Measurements from ENCODE around the gene RAPSN. TPM values are rescaled to one million over a fixed set of nuclear protein-coding genes. Genes with fewer than 3 reads are reported as not detected.

The RAPSN gene
- total RNA-seq, 2 experiments from 2014 or later = 0.30 to 0.65 TPM

DNA sequence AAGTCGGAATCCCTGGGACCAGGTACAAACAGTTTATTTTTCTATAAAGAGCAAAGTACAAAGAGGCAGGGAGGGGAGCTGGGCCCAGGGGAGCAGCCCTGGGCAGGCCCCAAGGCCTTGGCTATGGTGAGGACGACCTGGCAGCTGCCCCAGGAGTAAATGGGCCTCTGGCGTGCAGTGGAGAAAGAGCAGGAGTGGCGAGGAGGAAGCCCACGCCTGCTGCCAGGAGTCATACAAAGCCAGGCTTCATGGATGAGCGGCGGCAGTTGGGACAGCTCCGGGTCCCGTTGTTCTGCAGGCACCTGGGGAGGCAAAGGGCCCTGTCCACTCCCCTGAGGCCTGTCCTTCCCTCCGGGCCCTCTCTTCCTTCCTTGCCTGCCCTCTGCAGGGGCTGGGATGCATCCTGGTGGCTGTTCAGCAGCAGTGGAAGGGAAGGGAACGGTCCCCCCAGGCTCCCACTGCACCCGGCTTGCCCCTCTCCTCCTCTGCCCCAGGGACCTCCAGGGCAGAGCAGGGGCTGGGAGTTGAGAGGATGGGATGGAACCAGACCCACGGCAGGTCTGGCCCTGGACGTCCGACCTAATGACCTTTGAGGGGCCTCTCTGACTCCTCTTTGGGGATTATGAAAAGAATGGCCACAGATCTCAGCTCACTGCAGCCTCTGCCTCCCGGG lies 11.1 kb downstream of the RAPSN start:
- Mint-ChIP-seq H3K9me3 (no peaks in the 10 kb centered on the region), H3K27me3 (no peaks in the 10 kb centered on the region), H3K36me3 (ENCODE audit: low read depth) (no peaks in the 10 kb centered on the region), H3K4me1 (no peaks in the 10 kb centered on the region), H3K4me3 (no peak overlapping the region), H3K27ac (no peak overlapping the region)
- DNase-seq = no peak
- ChIA-PET CTCF (no interaction called here), POLR2A (no interaction called here)

DNA sequence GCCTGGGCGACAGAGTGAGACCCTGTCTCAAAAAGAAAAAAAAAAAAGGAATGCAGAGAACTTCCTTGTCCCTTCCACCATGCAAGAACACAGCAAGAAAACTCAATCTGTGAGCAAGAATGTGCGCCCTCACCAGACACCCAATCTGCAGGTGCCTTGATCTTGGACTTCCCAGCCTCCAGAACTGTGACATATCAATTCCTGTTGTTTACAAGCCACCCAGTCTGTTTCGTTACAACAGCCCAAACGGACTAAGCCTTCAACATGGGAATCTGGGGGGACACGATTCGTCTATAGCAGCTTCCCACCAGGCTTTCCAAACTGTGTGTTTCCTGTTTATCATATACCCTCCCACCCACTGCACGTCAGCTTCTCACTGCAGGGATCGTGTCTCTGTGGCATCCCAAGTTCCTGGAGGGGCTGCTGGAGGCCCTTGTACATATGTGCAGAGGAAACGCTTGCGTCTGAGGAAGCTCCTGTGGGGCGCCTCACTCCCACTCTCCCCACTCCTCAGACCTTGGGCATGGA lies 11.7 kb downstream of the RAPSN start:
- no peaks in the 10 kb centered on the region for H3K4me1 Mint-ChIP-seq
- no peak overlapping the region for H3K27ac Mint-ChIP-seq
- no peaks in the 10 kb centered on the region for H3K9me3 Mint-ChIP-seq
- POLR2A ChIA-PET = no interaction called here
- H3K4me3 Mint-ChIP-seq = no peak overlapping the region
- DNase-seq = no peak
- no peaks in the 10 kb centered on the region for H3K36me3 Mint-ChIP-seq (ENCODE audit: low read depth)
- CTCF ChIA-PET = interaction anchor here (0.8 kb wide), 1 partner anchor 684 kb away, joined by 3 read pairs; no protein-coding TSS in a partner anchor
- no peaks in the 10 kb centered on the region for H3K27me3 Mint-ChIP-seq

DNA sequence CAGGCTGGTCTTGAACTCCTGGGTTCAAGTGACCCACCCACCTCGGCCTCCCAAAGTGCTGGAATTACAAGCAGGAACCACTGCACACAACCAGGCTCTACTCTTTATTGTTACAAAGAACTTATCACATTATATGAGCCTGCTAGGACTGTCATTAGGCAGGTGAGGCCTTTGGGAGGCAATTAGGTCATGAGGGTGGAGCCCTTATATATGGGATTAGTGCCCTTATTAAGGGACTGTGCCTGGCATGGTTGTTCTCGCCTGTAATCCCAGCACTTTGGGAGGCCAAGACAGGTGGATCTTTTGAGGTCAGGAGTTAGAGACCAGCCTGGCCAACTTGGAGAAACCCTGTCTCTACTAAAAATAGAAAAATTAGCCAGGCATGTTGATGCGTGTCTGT lies 12.2 kb downstream of the RAPSN start:
- Mint-ChIP-seq H3K27me3 (no peaks in the 10 kb centered on the region), H3K36me3 (ENCODE audit: low read depth) (no peaks in the 10 kb centered on the region), H3K9me3 (no peaks in the 10 kb centered on the region), H3K4me1 (no peaks in the 10 kb centered on the region), H3K27ac (no peak overlapping the region), H3K4me3 (no peak overlapping the region)
- no peak for DNase-seq
- ChIA-PET POLR2A (no interaction called here), CTCF (interaction anchor here (0.8 kb wide), 1 partner anchor 684 kb away, joined by 3 read pairs; no protein-coding TSS in a partner anchor)

DNA sequence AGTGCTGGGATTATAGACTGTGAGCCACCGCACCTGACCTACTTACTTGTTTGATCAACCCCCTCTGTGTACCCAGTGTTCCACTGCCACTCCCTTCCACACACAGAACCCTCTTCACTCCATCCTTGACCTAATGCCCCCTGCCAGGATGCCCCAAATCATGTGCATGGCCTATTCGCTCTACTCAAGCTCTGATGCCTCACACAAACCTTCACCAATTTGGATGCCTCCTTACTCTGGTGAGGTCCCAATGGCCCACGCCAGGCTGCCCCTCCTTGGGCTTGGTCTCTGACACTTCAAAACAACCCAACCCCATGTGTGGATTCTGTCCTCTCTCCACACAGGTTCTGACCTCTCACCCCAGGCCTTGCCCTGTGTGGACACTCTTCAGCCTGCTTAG lies 13.2 kb downstream of the RAPSN start:
- no peaks in the 10 kb centered on the region for H3K36me3 Mint-ChIP-seq (ENCODE audit: low read depth)
- POLR2A ChIA-PET = no interaction called here
- no peak overlapping the region for H3K4me3 Mint-ChIP-seq
- CTCF ChIA-PET = no interaction called here
- H3K4me1 Mint-ChIP-seq = no peaks in the 10 kb centered on the region
- no peaks in the 10 kb centered on the region for H3K27me3 Mint-ChIP-seq
- H3K27ac Mint-ChIP-seq = no peak overlapping the region
- no peaks in the 10 kb centered on the region for H3K9me3 Mint-ChIP-seq
- no peak for DNase-seq

DNA sequence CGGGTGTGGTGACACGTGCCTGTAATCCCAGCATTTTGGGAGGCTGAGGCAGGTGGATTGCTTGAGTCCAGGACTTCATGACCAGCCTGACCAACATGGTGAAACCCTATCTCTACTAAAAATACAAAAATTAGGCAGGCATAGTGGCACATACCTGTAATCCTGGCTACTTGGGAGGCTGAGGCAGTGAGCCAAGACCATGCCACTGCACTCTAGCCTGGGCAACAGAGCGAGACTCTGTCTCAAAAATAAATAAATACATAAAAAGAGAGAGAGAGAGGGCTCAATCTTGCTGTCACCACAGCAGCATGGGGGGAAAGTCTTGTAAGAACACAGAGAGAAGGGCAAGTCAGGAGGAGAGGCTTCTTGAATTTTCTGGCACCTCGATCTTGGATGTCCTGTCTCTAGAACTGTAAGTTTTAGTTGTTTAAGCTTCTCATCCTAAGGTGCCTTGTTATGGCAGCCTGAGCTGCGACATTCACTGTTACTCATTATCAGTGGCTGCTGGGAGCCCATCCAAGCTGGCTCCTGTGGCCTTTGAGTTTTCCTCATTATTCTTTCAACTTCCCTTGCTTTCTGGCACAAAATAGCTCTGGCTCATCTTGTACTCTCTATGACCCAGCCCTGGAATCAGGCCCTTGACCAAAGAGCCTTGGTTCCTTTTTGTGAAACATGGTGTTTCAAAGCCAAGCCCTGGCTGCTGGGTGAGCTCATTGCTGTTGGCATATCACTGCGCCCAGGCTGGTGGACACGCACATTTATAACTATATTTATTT lies 14.7 kb downstream of the RAPSN start:
- no peaks in the 10 kb centered on the region for H3K36me3 Mint-ChIP-seq (ENCODE audit: low read depth)
- POLR2A ChIA-PET = interaction anchor here (0.6 kb wide), 1 partner anchor 123 kb away, joined by 3 read pairs; no protein-coding TSS in a partner anchor

DNA sequence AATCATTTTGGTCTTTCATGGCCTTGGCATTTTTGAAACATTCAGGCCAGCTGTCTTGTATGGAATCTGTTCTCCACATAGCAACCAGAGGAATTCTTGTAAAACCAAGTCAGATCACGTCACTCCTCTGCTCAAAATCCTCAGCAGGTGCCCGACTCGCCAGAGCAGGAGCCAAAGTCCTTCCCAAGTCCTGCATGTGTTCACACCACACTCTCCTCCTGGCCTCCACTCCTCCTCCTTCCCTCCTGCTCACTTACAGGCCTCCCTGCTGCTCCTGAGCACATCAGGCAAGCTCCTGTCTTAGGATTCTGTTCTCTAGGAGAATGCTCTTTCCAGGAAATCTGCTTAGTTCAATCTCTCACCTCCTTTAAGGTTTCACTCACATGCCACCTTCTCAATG lies 15.8 kb downstream of the RAPSN start:
- Mint-ChIP-seq H3K36me3 (ENCODE audit: low read depth) (no peaks in the 10 kb centered on the region), H3K4me1 (no peaks in the 10 kb centered on the region), H3K9me3 (no peaks in the 10 kb centered on the region), H3K27me3 (no peaks in the 10 kb centered on the region), H3K4me3 (no peak overlapping the region), H3K27ac (no peak overlapping the region)
- ChIA-PET POLR2A (no interaction called here), CTCF (no interaction called here)
- DNase-seq = no peak

More for the DNA sequence above, 14.7 kb downstream of the RAPSN start:
- DNase-seq = no peak
- Mint-ChIP-seq H3K4me3 (no peak overlapping the region), H3K9me3 (no peaks in the 10 kb centered on the region), H3K4me1 (no peaks in the 10 kb centered on the region), H3K27ac (no peak overlapping the region), H3K27me3 (no peaks in the 10 kb centered on the region)
- CTCF ChIA-PET = no interaction called here

DNA sequence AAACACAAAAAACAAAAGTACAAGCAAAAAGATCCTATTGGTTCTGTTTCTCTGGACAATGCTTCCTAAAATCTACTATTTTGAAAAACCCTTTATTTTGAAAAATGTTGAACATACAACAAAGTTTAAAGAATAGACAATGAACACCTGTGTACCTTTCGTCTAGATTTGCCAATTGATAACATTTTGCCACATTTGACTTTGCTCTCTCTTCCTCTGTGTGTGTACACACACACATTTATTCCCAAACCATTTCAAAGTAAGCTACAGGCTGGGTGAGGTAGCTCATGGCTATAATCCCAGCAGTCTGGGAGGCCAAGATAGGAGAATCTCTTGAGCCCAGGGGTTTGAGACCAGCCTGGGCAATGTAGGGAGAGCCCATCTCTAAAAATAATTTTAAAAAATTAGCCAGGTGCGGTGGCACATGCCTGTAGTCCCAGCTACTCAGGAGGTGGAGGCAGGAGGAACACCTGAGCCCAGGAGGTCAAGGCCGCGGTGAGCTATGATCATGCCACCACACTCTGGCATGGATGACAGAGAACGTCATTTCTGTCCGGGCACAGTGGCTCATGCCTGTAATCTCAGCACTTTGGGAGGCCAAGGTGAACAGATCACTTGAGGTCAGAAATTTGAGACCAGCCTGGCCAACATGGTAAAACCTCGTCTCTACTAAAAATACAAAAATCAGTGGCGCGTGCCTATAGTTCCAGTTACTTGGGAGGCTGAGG lies 17.4 kb downstream of the RAPSN start:
- Mint-ChIP-seq H3K27me3 (no peaks in the 10 kb centered on the region), H3K9me3 (no peaks in the 10 kb centered on the region), H3K4me3 (no peak overlapping the region), H3K4me1 (peaks cover 4% of the 10 kb centered on the region), H3K36me3 (ENCODE audit: low read depth) (no peaks in the 10 kb centered on the region), H3K27ac (no peak overlapping the region)
- no peak for DNase-seq
- ChIA-PET CTCF (interaction anchor here (0.9 kb wide), 1 partner anchor 58 kb away, joined by 4 read pairs; no protein-coding TSS in a partner anchor), POLR2A (no interaction called here)

DNA sequence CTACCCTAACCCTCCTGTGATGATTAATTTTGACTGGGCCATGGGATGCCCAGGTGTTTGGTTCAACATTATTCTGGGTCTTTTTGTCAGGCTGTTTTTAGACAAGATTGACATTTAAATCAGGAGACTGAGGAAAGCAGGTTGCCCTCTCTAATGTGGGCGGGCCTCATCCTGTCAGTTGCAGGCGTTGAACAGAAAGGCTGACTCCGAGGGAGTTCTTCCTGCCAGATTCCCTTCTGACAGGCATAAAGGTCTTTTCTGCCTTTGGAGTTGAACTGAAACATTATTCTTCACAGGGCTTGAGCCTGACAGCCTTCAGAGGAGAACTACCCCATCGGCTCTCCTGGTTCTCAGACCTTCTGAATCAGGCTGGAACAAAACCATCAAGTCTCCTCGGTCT lies 18.4 kb downstream of the RAPSN start:
- POLR2A ChIA-PET = no interaction called here

DNA sequence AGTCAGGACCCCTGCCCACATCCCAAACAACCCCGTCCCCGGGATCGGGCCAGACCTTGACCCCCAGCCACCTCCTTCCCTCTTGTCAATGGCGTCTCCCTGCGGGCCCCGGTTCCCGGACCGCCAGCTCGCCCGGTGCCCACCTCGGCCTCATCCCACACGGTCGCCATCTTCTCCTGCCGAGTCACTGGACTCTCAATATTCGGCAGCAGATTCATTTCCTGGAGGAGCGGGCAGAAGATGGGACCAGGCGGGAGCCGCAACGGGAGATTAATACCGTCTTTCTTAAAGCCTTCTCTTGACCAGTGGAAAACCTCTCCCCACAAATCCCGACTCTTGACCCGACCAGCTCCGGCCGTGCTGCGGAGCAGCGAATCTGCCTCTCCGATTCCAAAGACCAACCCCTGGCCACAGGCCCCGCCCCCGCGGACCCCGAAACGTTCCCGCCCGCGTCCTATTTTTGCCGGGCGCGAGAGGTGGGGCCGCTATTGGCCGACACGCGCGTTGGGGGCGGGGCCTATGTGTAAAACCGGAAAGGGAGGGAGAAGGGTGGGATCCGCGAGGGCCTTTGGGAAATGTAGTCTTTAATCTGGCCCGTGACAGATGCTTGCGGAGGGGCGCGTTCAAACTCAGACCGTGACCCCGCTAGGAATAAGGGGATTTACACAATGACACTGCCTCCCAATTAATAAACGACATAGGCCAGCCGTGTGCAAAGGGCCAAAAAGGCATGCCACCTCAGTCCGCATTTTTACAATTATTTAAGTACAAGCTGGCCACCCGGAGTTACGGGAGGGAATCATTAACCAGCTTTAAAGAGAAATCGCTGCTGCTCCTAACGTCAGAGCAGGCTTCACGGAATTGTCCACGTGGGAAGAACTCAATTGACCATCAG lies 22.6 kb downstream of the RAPSN start, which contains the start of gene PSMC3:
Gene PSMC3 (minus strand): TSS at position 378 of the 895 bp plus-strand sequence. CDS start 160 bp downstream, at position 218.
- ChIA-PET CTCF (interaction anchor here (0.8 to 6.0 kb wide), 7 partner anchors 15 to 191 kb away, joined by 3 to 59 read pairs (median 4); partner anchors contain the start of gene SLC39A13), POLR2A (interaction anchor here (0.8 to 4.9 kb wide), 16 partner anchors 10 to 726 kb away, joined by 3 to 48 read pairs (median 4); partner anchors contain the start of genes ARFGAP2, ARHGAP1, KBTBD4 and MADD)
- H3K36me3 Mint-ChIP-seq (ENCODE audit: low read depth) = peaks cover 35% of the 10 kb centered on the region
- H3K4me3 Mint-ChIP-seq = peak within 1 kb of the TSS; percentile 97
- peak; percentile 99 for DNase-seq
- peak within 1 kb of the TSS; percentile 98 for H3K27ac Mint-ChIP-seq
- no peaks in the 10 kb centered on the region for H3K27me3 Mint-ChIP-seq
- H3K9me3 Mint-ChIP-seq = no peaks in the 10 kb centered on the region
- H3K4me1 Mint-ChIP-seq = peaks cover 29% of the 10 kb centered on the region

More for the DNA sequence above, 18.4 kb downstream of the RAPSN start:
- H3K4me3 Mint-ChIP-seq = no peak overlapping the region
- H3K4me1 Mint-ChIP-seq = peaks cover 11% of the 10 kb centered on the region
- no peaks in the 10 kb centered on the region for H3K27me3 Mint-ChIP-seq
- H3K9me3 Mint-ChIP-seq = no peaks in the 10 kb centered on the region
- H3K36me3 Mint-ChIP-seq (ENCODE audit: low read depth) = peaks cover 5% of the 10 kb centered on the region
- DNase-seq = no peak
- H3K27ac Mint-ChIP-seq = no peak overlapping the region
- CTCF ChIA-PET = no interaction called here

DNA sequence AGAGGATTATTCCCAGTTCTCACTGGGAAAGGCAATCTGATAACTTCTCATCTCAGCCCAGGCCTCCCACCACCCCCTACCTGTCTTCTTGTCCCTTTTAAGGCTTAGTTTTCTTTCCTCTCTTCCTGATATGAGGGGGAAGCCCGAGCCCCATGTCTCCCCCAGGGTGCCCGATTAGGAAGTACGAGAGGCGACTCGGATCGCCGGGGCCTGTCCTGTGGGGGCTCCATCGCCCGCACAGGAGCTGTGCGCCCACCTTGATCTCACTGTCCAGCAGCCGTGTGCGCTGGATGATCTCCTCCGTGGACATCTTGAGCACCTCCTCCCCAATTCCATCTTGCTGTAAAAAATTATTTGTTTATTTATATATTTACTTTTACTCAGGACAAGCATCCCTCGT lies 23.3 kb downstream of the RAPSN start:
- H3K9me3 Mint-ChIP-seq = no peaks in the 10 kb centered on the region
- H3K27me3 Mint-ChIP-seq = no peaks in the 10 kb centered on the region
- no peak for DNase-seq
- peaks cover 29% of the 10 kb centered on the region for H3K4me1 Mint-ChIP-seq
- ChIA-PET POLR2A (interaction anchor here (0.8 to 4.9 kb wide), 14 partner anchors 9 to 725 kb away, joined by 3 to 48 read pairs (median 4); partner anchors contain the start of genes ARFGAP2, ARHGAP1, KBTBD4 and MADD), CTCF (interaction anchor here (1.9 to 6.0 kb wide), 2 partner anchors 15 to 52 kb away, joined by 10 to 59 read pairs; partner anchors contain the start of gene SLC39A13)
- H3K36me3 Mint-ChIP-seq (ENCODE audit: low read depth) = peaks cover 38% of the 10 kb centered on the region
- H3K27ac Mint-ChIP-seq = peak overlapping the region; percentile 98
- peak overlapping the region; percentile 97 for H3K4me3 Mint-ChIP-seq

DNA sequence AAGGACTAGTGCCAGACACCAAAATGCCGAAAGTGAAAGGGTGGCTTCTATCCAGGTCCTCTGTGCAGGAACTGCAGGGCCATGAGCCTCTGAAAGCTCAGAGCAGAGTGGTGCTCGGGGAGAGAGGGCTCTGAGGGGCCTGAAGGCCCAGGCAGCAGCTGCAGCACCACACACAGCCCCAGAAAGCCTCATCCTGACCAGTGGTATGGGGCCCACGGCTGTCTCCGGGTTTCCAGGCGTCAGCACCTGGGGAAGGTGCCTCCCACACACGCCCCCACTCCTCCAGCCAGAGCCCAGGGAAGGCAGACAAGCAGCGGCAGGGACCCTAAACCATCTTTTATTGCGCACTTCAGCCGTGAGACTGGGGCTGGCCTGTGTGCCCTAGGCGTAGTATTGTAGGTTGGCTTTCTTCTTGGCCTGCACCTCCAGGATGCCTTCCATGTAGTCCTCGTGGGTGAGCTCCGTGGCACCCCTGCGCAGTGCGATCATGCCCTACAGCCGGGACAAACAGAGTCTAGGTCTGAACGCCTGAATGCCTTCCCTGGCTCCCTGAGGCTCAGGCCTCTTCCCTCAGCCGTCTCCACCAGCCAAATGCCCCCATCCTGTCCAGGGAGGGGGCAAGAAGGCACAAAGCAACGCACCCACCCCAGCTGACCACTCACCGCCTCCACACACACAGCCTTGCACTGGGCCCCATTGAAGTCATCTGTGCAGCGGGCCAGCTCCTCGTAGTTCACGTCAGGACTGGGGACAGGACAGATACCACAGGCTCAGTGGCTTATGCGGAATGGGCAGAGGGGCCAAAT lies 30.3 kb downstream of the RAPSN start:
- ChIA-PET POLR2A (interaction anchor here (1.9 kb wide), 1 partner anchor 10 kb away, joined by 9 read pairs; the partner anchor contains the start of gene SLC39A13), CTCF (no interaction called here)
- Mint-ChIP-seq H3K27ac (no peak overlapping the region), H3K4me3 (no peak overlapping the region), H3K9me3 (no peaks in the 10 kb centered on the region), H3K27me3 (no peaks in the 10 kb centered on the region), H3K4me1 (peaks cover 2% of the 10 kb centered on the region), H3K36me3 (ENCODE audit: low read depth) (peaks cover 52% of the 10 kb centered on the region)
- no peak for DNase-seq
